GM12892 (cell line): Measurements from ENCODE around the gene TMIGD3.

Experiments used
- POLR2A ChIP-seq: IDR thresholded peaks from 2 replicates; pipeline ENCODE4 v1.6.1; 2011; ENCODE audit warnings: low read depth, low read length, control low read depth
- POLR2AphosphoS5 ChIP-seq: IDR thresholded peaks from 2 replicates; pipeline ENCODE4 v1.6.1; 2011; ENCODE audit warnings: low read depth, low read length, control low read depth
- TAF1 ChIP-seq: IDR thresholded peaks from 2 replicates; pipeline ENCODE4 v1.6.1; 2011; ENCODE audit warnings: low read depth, mild to moderate bottlenecking, control low read depth, low read length, borderline replicate concordance

GRCh38 chr1:111448482-111448917 is 54.9 kb downstream of the TMIGD3 start:
- no peak for TF ChIP-seq POLR2AphosphoS5
- TF ChIP-seq POLR2A, result no peak
- TF ChIP-seq TAF1, result no peak
